ENCODE data around the gene NRXN3.
"Not testable (repeated sequence)": the region's sequence is repeated elsewhere in the genome, so short reads cannot be mapped to it uniquely, and the experiment has no call there.

NRXN3 gene

GRCh38 chr14:78412475-78412874 is 242.3 kb downstream of the NRXN3 start:
- H3K36me3 Mint-ChIP-seq (ENCODE audit: low read depth), result no peaks in the 10 kb centered on the region
- no peak overlapping the region for H3K27ac Mint-ChIP-seq
- no peak overlapping the region for H3K4me3 Mint-ChIP-seq
- no peaks in the 10 kb centered on the region for H3K4me1 Mint-ChIP-seq (ENCODE audit: low read depth)
- no peaks in the 10 kb centered on the region for H3K27me3 Mint-ChIP-seq
- peaks cover 4% of the 10 kb centered on the region for H3K9me3 Mint-ChIP-seq

- H3K36me3 Mint-ChIP-seq (ENCODE audit: low read depth), result no peaks in the 10 kb centered on the region
- H3K9me3 Mint-ChIP-seq, result peaks cover 4% of the 10 kb centered on the region
- H3K27ac Mint-ChIP-seq, result no peak overlapping the region
- H3K4me1 Mint-ChIP-seq (ENCODE audit: low read depth), result no peaks in the 10 kb centered on the region
- no peaks in the 10 kb centered on the region for H3K27me3 Mint-ChIP-seq
- no peak overlapping the region for H3K4me3 Mint-ChIP-seq
These were observed 244.0 kb downstream of the NRXN3 start for GRCh38 chr14:78414172-78414571.

- Mint-ChIP-seq H3K27me3 (no peaks in the 10 kb centered on the region), H3K27ac (no peak overlapping the region), H3K9me3 (no peaks in the 10 kb centered on the region), H3K4me3 (no peak overlapping the region), H3K4me1 (ENCODE audit: low read depth) (no peaks in the 10 kb centered on the region), H3K36me3 (ENCODE audit: low read depth) (no peaks in the 10 kb centered on the region)
These were observed 247.4 kb downstream of the NRXN3 start for GRCh38 chr14:78417532-78417931.

- Mint-ChIP-seq H3K4me3 (no peak overlapping the region), H3K27me3 (peaks cover 4% of the 10 kb centered on the region), H3K9me3 (no peaks in the 10 kb centered on the region), H3K36me3 (ENCODE audit: low read depth) (no peaks in the 10 kb centered on the region), H3K27ac (no peak overlapping the region), H3K4me1 (ENCODE audit: low read depth) (no peaks in the 10 kb centered on the region)
These were observed 254.1 kb downstream of the NRXN3 start for GRCh38 chr14:78424311-78424710.

GRCh38 chr14:78425330-78425729 is 255.2 kb downstream of the NRXN3 start:
- Mint-ChIP-seq H3K27me3 (peaks cover 4% of the 10 kb centered on the region), H3K4me3 (no peak overlapping the region), H3K4me1 (ENCODE audit: low read depth) (no peaks in the 10 kb centered on the region)

GRCh38 chr14:78425782-78426181 is 255.6 kb downstream of the NRXN3 start:
- Mint-ChIP-seq H3K4me1 (ENCODE audit: low read depth) (no peaks in the 10 kb centered on the region), H3K27ac (no peak overlapping the region), H3K27me3 (peaks cover 4% of the 10 kb centered on the region)

More at GRCh38 chr14:78425330-78425729, 255.2 kb downstream of the NRXN3 start:
- no peaks in the 10 kb centered on the region for H3K9me3 Mint-ChIP-seq
- H3K27ac Mint-ChIP-seq, result no peak overlapping the region
- no peaks in the 10 kb centered on the region for H3K36me3 Mint-ChIP-seq (ENCODE audit: low read depth)

GRCh38 chr14:78432046-78432445 is 261.9 kb downstream of the NRXN3 start:
- H3K27ac Mint-ChIP-seq, result no peak overlapping the region
- H3K4me3 Mint-ChIP-seq, result no peak overlapping the region
- peaks cover 4% of the 10 kb centered on the region for H3K27me3 Mint-ChIP-seq
- H3K9me3 Mint-ChIP-seq, result no peaks in the 10 kb centered on the region
- no peaks in the 10 kb centered on the region for H3K4me1 Mint-ChIP-seq (ENCODE audit: low read depth)
- H3K36me3 Mint-ChIP-seq (ENCODE audit: low read depth), result no peaks in the 10 kb centered on the region

More at GRCh38 chr14:78425782-78426181, 255.6 kb downstream of the NRXN3 start:
- no peak overlapping the region for H3K4me3 Mint-ChIP-seq
- no peaks in the 10 kb centered on the region for H3K9me3 Mint-ChIP-seq
- H3K36me3 Mint-ChIP-seq (ENCODE audit: low read depth), result no peaks in the 10 kb centered on the region

GRCh38 chr14:78437448-78437847 is 267.3 kb downstream of the NRXN3 start:
- not testable (repeated sequence) for H3K4me1 Mint-ChIP-seq (ENCODE audit: low read depth); H3K27me3 Mint-ChIP-seq; H3K9me3 Mint-ChIP-seq; H3K4me3 Mint-ChIP-seq; H3K36me3 Mint-ChIP-seq (ENCODE audit: low read depth); H3K27ac Mint-ChIP-seq

- H3K36me3 Mint-ChIP-seq (ENCODE audit: low read depth), result no peaks in the 10 kb centered on the region
- no peaks in the 10 kb centered on the region for H3K4me1 Mint-ChIP-seq (ENCODE audit: low read depth)
- H3K27ac Mint-ChIP-seq, result no peak overlapping the region
- H3K4me3 Mint-ChIP-seq, result no peak overlapping the region
- no peaks in the 10 kb centered on the region for H3K9me3 Mint-ChIP-seq
- H3K27me3 Mint-ChIP-seq, result peaks cover 5% of the 10 kb centered on the region
These were observed 270.3 kb downstream of the NRXN3 start for GRCh38 chr14:78440356-78440894.

- no peaks in the 10 kb centered on the region for H3K9me3 Mint-ChIP-seq
- H3K4me3 Mint-ChIP-seq, result no peak overlapping the region
- peaks cover 5% of the 10 kb centered on the region for H3K27me3 Mint-ChIP-seq
- H3K4me1 Mint-ChIP-seq (ENCODE audit: low read depth), result no peaks in the 10 kb centered on the region
- H3K27ac Mint-ChIP-seq, result no peak overlapping the region
- H3K36me3 Mint-ChIP-seq (ENCODE audit: low read depth), result no peaks in the 10 kb centered on the region
These were observed 273.7 kb downstream of the NRXN3 start for GRCh38 chr14:78443834-78444233.

GRCh38 chr14:78445275-78445674 is 275.1 kb downstream of the NRXN3 start:
- H3K9me3 Mint-ChIP-seq, result no peaks in the 10 kb centered on the region
- no peak overlapping the region for H3K27ac Mint-ChIP-seq
- H3K36me3 Mint-ChIP-seq (ENCODE audit: low read depth), result no peaks in the 10 kb centered on the region
- peaks cover 5% of the 10 kb centered on the region for H3K27me3 Mint-ChIP-seq
- no peaks in the 10 kb centered on the region for H3K4me1 Mint-ChIP-seq (ENCODE audit: low read depth)
- no peak overlapping the region for H3K4me3 Mint-ChIP-seq

GRCh38 chr14:78446807-78447206 is 276.6 kb downstream of the NRXN3 start:
- no peaks in the 10 kb centered on the region for H3K27me3 Mint-ChIP-seq
- no peak overlapping the region for H3K4me3 Mint-ChIP-seq
- no peaks in the 10 kb centered on the region for H3K36me3 Mint-ChIP-seq (ENCODE audit: low read depth)
- no peaks in the 10 kb centered on the region for H3K4me1 Mint-ChIP-seq (ENCODE audit: low read depth)
- H3K27ac Mint-ChIP-seq, result no peak overlapping the region
- H3K9me3 Mint-ChIP-seq, result no peaks in the 10 kb centered on the region

- H3K4me3 Mint-ChIP-seq, result no peak overlapping the region
- H3K27me3 Mint-ChIP-seq, result no peaks in the 10 kb centered on the region
- no peak overlapping the region for H3K27ac Mint-ChIP-seq
- H3K9me3 Mint-ChIP-seq, result no peaks in the 10 kb centered on the region
- no peaks in the 10 kb centered on the region for H3K4me1 Mint-ChIP-seq (ENCODE audit: low read depth)
- H3K36me3 Mint-ChIP-seq (ENCODE audit: low read depth), result no peaks in the 10 kb centered on the region
These were observed 278.3 kb downstream of the NRXN3 start for GRCh38 chr14:78448164-78449094.

- H3K27me3 Mint-ChIP-seq, result no peaks in the 10 kb centered on the region
- no peak overlapping the region for H3K4me3 Mint-ChIP-seq
- H3K4me1 Mint-ChIP-seq (ENCODE audit: low read depth), result no peaks in the 10 kb centered on the region
- no peaks in the 10 kb centered on the region for H3K36me3 Mint-ChIP-seq (ENCODE audit: low read depth)
- no peaks in the 10 kb centered on the region for H3K9me3 Mint-ChIP-seq
- H3K27ac Mint-ChIP-seq, result no peak overlapping the region
These were observed 280.6 kb downstream of the NRXN3 start for GRCh38 chr14:78450669-78451318.

- Mint-ChIP-seq H3K9me3 (no peaks in the 10 kb centered on the region), H3K36me3 (ENCODE audit: low read depth) (no peaks in the 10 kb centered on the region), H3K27me3 (no peaks in the 10 kb centered on the region), H3K4me1 (ENCODE audit: low read depth) (no peaks in the 10 kb centered on the region), H3K27ac (no peak overlapping the region), H3K4me3 (no peak overlapping the region)
These were observed 281.1 kb downstream of the NRXN3 start for GRCh38 chr14:78451319-78451695.
